HCT116 (cell line): ENCODE data around the gene PLA2G5. TPM values are rescaled to one million over a fixed set of nuclear protein-coding genes. Genes with fewer than 3 reads are reported as not detected.

Experiments
- ATAC-seq: fragments of 200-7000 bp; cut with Tn5 transposase; 2 replicates; pipeline ENCODE4 v1.9.1; 2020; ENCODE audit warnings: mild to moderate bottlenecking, moderate library complexity
- BruUV-seq: library from RNA; stranded (reverse); fragments of 400-500 nt; replicated peaks from 2 replicates; lab custom pipeline; 2021; lab: Mats Ljungman, UMichigan
- CTCF ChIA-PET: fragments of 300-600 bp; sonication (Branson Sonifier 250); formaldehyde crosslinking; loops from one replicate; lab custom pipeline; 2021; ENCODE audit warnings: antibody characterized with exemption; lab: Charles Lee
- POLR2A ChIA-PET: fragments of 300-600, 350-600 bp; sonication (Branson Sonifier 250); formaldehyde crosslinking; loops from one replicate; lab custom pipeline; 2021; ENCODE audit warnings: antibody characterized with exemption; lab: Charles Lee
- RAD21 ChIA-PET, 2 experiments: fragments of 300-600 bp; sonication (Branson Sonifier 250); formaldehyde crosslinking; loops; one replicate each; lab custom pipeline; 2023; ENCODE audit warnings: low total read pairs in 2 of 2; ENCODE audit not compliant: uncharacterized antibody in 2 of 2, unreplicated experiment in 2 of 2, low non-redundant PET in 1 of 2; lab: Charles Lee
- DNase-seq: peaks from one replicate; pipeline ENCODE4 v3.0.0-alpha.2; 2010; ENCODE audit warnings: low read depth, low spot score
- H2AFZ ChIP-seq: fragments of 200-600 bp; shearing (Covaris generic), sonication (generic); 2 replicates; pipeline ENCODE4 v1.6.1; 2017; ENCODE audit warnings: low read depth, mixed run types, mixed read lengths, antibody characterized with exemption, low read length; ENCODE audit not compliant: poor library complexity, severe bottlenecking
- H3K27ac ChIP-seq: 2 replicates; pipeline ENCODE4 v1.5.1; 2012; ENCODE audit warnings: low read depth, low read length
- H3K27me3 ChIP-seq: fragments of 200-600 bp; sonication (generic); 2 replicates; pipeline ENCODE4 v1.6.1; 2016; ENCODE audit warnings: mixed run types, low read length, mixed read lengths; ENCODE audit not compliant: insufficient read depth
- H3K36me3 ChIP-seq, 2 experiments: fragments of 200-500 bp in 1 of 2; fragments of 200-600 bp in 1 of 2; sonication (Bioruptor generic) in 1 of 2; sonication (generic) in 1 of 2; 2 replicates each; pipeline versions ENCODE4 v1.5.1 to v1.6.1; 2014 to 2016; ENCODE audit warnings: low read length in 2 of 2, inconsistent platforms in 1 of 2, mixed read lengths in 1 of 2, mixed run types in 1 of 2; ENCODE audit not compliant: insufficient read depth in 2 of 2, control insufficient read depth in 1 of 2
- H3K4me1 ChIP-seq, 2 experiments: fragments of 200-600 bp in 1 of 2; sonication (generic) in 1 of 2; 2 replicates each; pipeline versions ENCODE4 v1.5.1 to v1.6.1; 2012 to 2017; ENCODE audit warnings: low read length in 2 of 2, inconsistent platforms in 1 of 2, mild to moderate bottlenecking in 1 of 2, mixed read lengths in 1 of 2, mixed run types in 1 of 2, moderate library complexity in 1 of 2; ENCODE audit not compliant: insufficient read depth in 2 of 2, control insufficient read depth in 1 of 2
- H3K4me2 ChIP-seq: fragments of 200-600 bp; sonication (generic); 2 replicates; pipeline ENCODE4 v1.6.1; 2017; ENCODE audit warnings: mixed run types, low read length, mixed read lengths
- H3K4me3 ChIP-seq, 2 experiments: fragments of 200-600 bp in 1 of 2; sonication (generic) in 1 of 2; replicated peaks in 1 of 2; 2 replicates each; pipeline ENCODE4 v1.5.1; 2011 to 2016; ENCODE audit warnings: low read length in 2 of 2, control low read depth in 1 of 2, low read depth in 1 of 2, mild to moderate bottlenecking in 1 of 2, mixed read lengths in 1 of 2, mixed run types in 1 of 2
- H3K79me2 ChIP-seq: fragments of 200-600 bp; sonication (generic); 2 replicates; pipeline ENCODE4 v1.6.1; 2017; ENCODE audit warnings: mild to moderate bottlenecking, mixed run types, low read length, moderate library complexity, mixed read lengths; ENCODE audit not compliant: insufficient read depth
- H3K9ac ChIP-seq: fragments of 200-600 bp; sonication (generic); 2 replicates; pipeline ENCODE4 v1.6.1; 2016; ENCODE audit warnings: low read length, mixed read lengths
- H3K9me2 ChIP-seq: fragments of 200-600 bp; sonication (generic), shearing (Covaris generic); 2 replicates; pipeline ENCODE4 v1.6.1; 2017; ENCODE audit warnings: mixed run types, mild to moderate bottlenecking, moderate library complexity; ENCODE audit not compliant: insufficient read depth
- H3K9me3 ChIP-seq, 2 experiments: fragments of 200-500 bp in 1 of 2; fragments of 200-600 bp in 1 of 2; sonication (Bioruptor generic) in 1 of 2; sonication (generic) in 1 of 2; 2 replicates each; pipeline ENCODE4 v1.6.1; 2014 to 2017; ENCODE audit warnings: low read length in 2 of 2, mixed read lengths in 2 of 2, inconsistent platforms in 1 of 2, low read depth in 1 of 2, mild to moderate bottlenecking in 1 of 2, mixed run types in 1 of 2, moderate library complexity in 1 of 2; ENCODE audit not compliant: control insufficient read depth in 1 of 2, insufficient read depth in 1 of 2
- H4K20me1 ChIP-seq: fragments of 200-600 bp; sonication (generic), shearing (Covaris generic); 2 replicates; pipeline ENCODE4 v1.6.1; 2017; ENCODE audit warnings: mixed run types, mild to moderate bottlenecking, moderate library complexity; ENCODE audit not compliant: insufficient read depth
- CBX3 ChIP-seq: IDR thresholded peaks from 2 replicates; pipeline ENCODE4 v1.6.1; 2012; ENCODE audit warnings: low read depth
- CTCF ChIP-seq, 3 experiments: fragments of 200-600 bp in 1 of 3; sonication (generic) in 1 of 3; IDR thresholded peaks in 2 of 3; conservative IDR thresholded peaks in 1 of 3; 2 replicates each; pipeline ENCODE4 v1.5.1; 2012 to 2017; ENCODE audit warnings: low read depth in 2 of 3, low read length in 2 of 3, antibody characterized with exemption in 1 of 3, borderline replicate concordance in 1 of 3, control low read depth in 1 of 3, mild to moderate bottlenecking in 1 of 3, mixed read lengths in 1 of 3, mixed run types in 1 of 3, moderate library complexity in 1 of 3; ENCODE audit not compliant: insufficient read depth in 1 of 3
- EGR1 ChIP-seq: IDR thresholded peaks from 2 replicates; pipeline ENCODE4 v1.6.1; 2012; ENCODE audit warnings: low read depth
- ELF1 ChIP-seq: IDR thresholded peaks from 2 replicates; pipeline ENCODE4 v1.6.1; 2012; ENCODE audit warnings: low read depth, borderline replicate concordance
- EZH2phosphoT487 ChIP-seq: fragments of 200-600 bp; IDR thresholded peaks from 2 replicates; pipeline ENCODE4 v1.6.1; 2018; ENCODE audit warnings: antibody characterized with exemption, borderline replicate concordance
- FOSL1 ChIP-seq: IDR thresholded peaks from 2 replicates; pipeline ENCODE4 v1.6.1; 2012; ENCODE audit warnings: low read depth
- JUND ChIP-seq: IDR thresholded peaks from 2 replicates; pipeline ENCODE4 v1.6.1; 2012
- POLR2AphosphoS5 ChIP-seq: IDR thresholded peaks from 2 replicates; pipeline ENCODE4 v1.6.1; 2011; ENCODE audit warnings: mild to moderate bottlenecking, low read depth, low read length, moderate library complexity
- SIN3A ChIP-seq: IDR thresholded peaks from 2 replicates; pipeline ENCODE4 v1.6.1; 2012; ENCODE audit warnings: low read depth
- SP1 ChIP-seq: IDR thresholded peaks from 2 replicates; pipeline ENCODE4 v1.6.1; 2012; ENCODE audit warnings: low read depth
- SRF ChIP-seq: IDR thresholded peaks from 2 replicates; pipeline ENCODE4 v1.6.1; 2012; ENCODE audit warnings: low read depth
- YY1 ChIP-seq: IDR thresholded peaks from 2 replicates; pipeline ENCODE4 v1.6.1; 2011; ENCODE audit warnings: low read length, low read depth, moderate library complexity, mild to moderate bottlenecking; ENCODE audit not compliant: insufficient replicate concordance; ENCODE audit errors: extremely low read depth
- ZFX ChIP-seq: fragments of 450-650 bp; IDR thresholded peaks from 2 replicates; pipeline ENCODE4 v1.6.1; 2017
- intact Hi-C: fragments of 100-400 bp; cut with micrococcal nuclease; formaldehyde crosslinking; loops from 2 replicates; pipeline ENCODE4 v1.10.0; 2022
- total RNA-seq: library from RNA; stranded (reverse); gene quantifications from one replicate; pipeline ENCODE4 v1.2.1, GENCODE V29; 2021; ENCODE audit not compliant: unreplicated experiment

Gene PLA2G5
- total RNA-seq, 1 experiment from 2014 or later = not detected

GRCh38 chr1:20123722-20124455 is 53.9 kb downstream of the PLA2G5 start:
- Histone ChIP-seq H4K20me1 (no peaks in the 10 kb centered on the region), H3K9me2 (no peaks in the 10 kb centered on the region), H3K4me2 (peak overlapping the region; percentile 48), H3K4me3 (no peak overlapping the region), H3K79me2 (no peaks in the 10 kb centered on the region), H3K36me3 (no peaks in the 10 kb centered on the region), H3K27me3 (no peaks in the 10 kb centered on the region), H3K9ac (no peak overlapping the region), H3K27ac (no peak overlapping the region)
- BruUV-seq = no TSS peak
- RAD21 ChIA-PET = interaction anchor here in 1 of 2 experiments (0.7 kb wide), 1 partner anchor 132 kb away, joined by 3 read pairs; no protein-coding TSS in a partner anchor
- ATAC-seq = peak; percentile 19; the same call in 1 of the 2 replicates
- POLR2A ChIA-PET = no interaction called here
- no peak for TF ChIP-seq JUND
- no peak for TF ChIP-seq ZFX
- TF ChIP-seq YY1 = no peak
- TF ChIP-seq EGR1 = no peak
- no peak for TF ChIP-seq EZH2phosphoT487
- no peak for TF ChIP-seq SRF
- TF ChIP-seq, all 23 proteins: peak for 0
- H2AFZ ChIP-seq = peak overlapping the region; percentile 60
- intact Hi-C loops = no loop called here
- DNase-seq = no peak
- peaks cover 9 to 21% of the 10 kb centered on the region in 2 experiments for H3K4me1 ChIP-seq
- H3K9me3 ChIP-seq = no peaks in the 10 kb centered on the region
- CTCF ChIA-PET = interaction anchor here (1.4 kb wide), 1 partner anchor 22 kb away, joined by 3 read pairs; no protein-coding TSS in a partner anchor

- no TSS peak for BruUV-seq
- H3K27me3 ChIP-seq = no peaks in the 10 kb centered on the region
- TF ChIP-seq CBX3 (0 out of 2 replicates have a peak, but pooled peaks have one; percentile 33), CTCF (IDR thresholded peaks at IDR 0.05 in 2 of 3, conservative IDR thresholded peaks at IDR 0.05 in 1 of 3; ENCODE audit: borderline replicate concordance in 1 of 3, insufficient read depth in 1 of 3, low read depth in 2 of 3, low read length in 2 of 3) (no peak), POLR2AphosphoS5 (0 out of 2 replicates have a peak, but pooled peaks have one; percentile 31), JUND (peak; percentile 88), SRF (no peak; the same call in 1 of the 2 replicates), EGR1 (no peak), EZH2phosphoT487 (no peak), FOSL1 (peak; percentile 90), SIN3A (no peak), ELF1 (no peak), ZFX (no peak), SP1 (peak; percentile 55)
- ATAC-seq (peak; percentile 86), DNase-seq (peak; percentile 57)
- no peaks in the 10 kb centered on the region for H3K9me2 ChIP-seq
- ChIA-PET RAD21 (interaction anchor here in 1 of 2 experiments (0.7 kb wide), 1 partner anchor 133 kb away, joined by 3 read pairs; no protein-coding TSS in a partner anchor), POLR2A (no interaction called here), CTCF (interaction anchor here (1.4 kb wide), 1 partner anchor 23 kb away, joined by 3 read pairs; no protein-coding TSS in a partner anchor)
- no peaks in the 10 kb centered on the region for H4K20me1 ChIP-seq
- no peak overlapping the region for H3K27ac ChIP-seq
- no peaks in the 10 kb centered on the region for H3K79me2 ChIP-seq
- H3K4me1 ChIP-seq = peaks cover 9 to 21% of the 10 kb centered on the region in 2 experiments
- H3K4me2 ChIP-seq = peak overlapping the region; percentile 48
- peak overlapping the region; percentile 60 for H2AFZ ChIP-seq
- no peaks in the 10 kb centered on the region for H3K36me3 ChIP-seq
- intact Hi-C loops = no loop called here
- H3K9ac ChIP-seq = no peak overlapping the region
- H3K9me3 ChIP-seq = no peaks in the 10 kb centered on the region
- H3K4me3 ChIP-seq = no peak overlapping the region
Observed at GRCh38 chr1:20124456-20125057, 54.6 kb downstream of the PLA2G5 start.
